ENCODE measurements around the gene ATXN7.

Gene ATXN7

GRCh38 chr3:64022451-64023186 is 159.0 kb downstream of the ATXN7 start:
- DNase-seq: no peak

GRCh38 chr3:64023187-64023860 is 159.7 kb downstream of the ATXN7 start, which contains the start of gene PSMD6:
PSMD6 (minus strand) TSS chr3:64023494; CDS start chr3:64023419, 75 bp downstream.
- DNase-seq: peak; percentile 95

- no peak for DNase-seq
These were observed 160.2 kb downstream of the ATXN7 start for GRCh38 chr3:64023861-64024223.

GRCh38 chr3:64026346-64026745 is 162.7 kb downstream of the ATXN7 start:
- no peak for DNase-seq

- DNase-seq: no peak
These were observed 164.0 kb downstream of the ATXN7 start for GRCh38 chr3:64027658-64028057.

GRCh38 chr3:64028754-64029153 is 165.1 kb downstream of the ATXN7 start:
- no peak for DNase-seq

- DNase-seq: no peak
These were observed 165.6 kb downstream of the ATXN7 start for GRCh38 chr3:64029287-64029686.

- DNase-seq: peak; percentile 71
These were observed 167.1 kb downstream of the ATXN7 start for GRCh38 chr3:64030741-64031140.

GRCh38 chr3:64031540-64032508 is 168.2 kb downstream of the ATXN7 start:
- no peak for DNase-seq

- no peak for DNase-seq
These were observed 169.4 kb downstream of the ATXN7 start for GRCh38 chr3:64033069-64033468.

- DNase-seq: no peak
These were observed 173.4 kb downstream of the ATXN7 start for GRCh38 chr3:64037084-64037483.

- no peak for DNase-seq
These were observed 174.6 kb downstream of the ATXN7 start for GRCh38 chr3:64038253-64038767.

GRCh38 chr3:64039332-64039731 is 175.7 kb downstream of the ATXN7 start:
- no peak for DNase-seq

GRCh38 chr3:64039981-64040733 is 176.5 kb downstream of the ATXN7 start:
- DNase-seq: no peak

- DNase-seq: no peak
These were observed 179.3 kb downstream of the ATXN7 start for GRCh38 chr3:64042952-64043351.

GRCh38 chr3:64046592-64046991 is 182.9 kb downstream of the ATXN7 start:
- no peak for DNase-seq

GRCh38 chr3:64046996-64047594 is 183.4 kb downstream of the ATXN7 start:
- no peak for DNase-seq

- no peak for DNase-seq
These were observed 184.1 kb downstream of the ATXN7 start for GRCh38 chr3:64047787-64048186.

GRCh38 chr3:64048631-64049061 is 185.0 kb downstream of the ATXN7 start:
- no peak for DNase-seq

GRCh38 chr3:64049136-64049535 is 185.5 kb downstream of the ATXN7 start:
- DNase-seq: no peak

GRCh38 chr3:64049832-64050231 is 186.2 kb downstream of the ATXN7 start:
- DNase-seq: no peak

Data from T-helper 9 cell (primary cell).